GM21390 (cell line): ENCODE measurements around the gene CCDC14.
"Not testable (repeated sequence)": the region's sequence is repeated elsewhere in the genome, so short reads cannot be mapped to it uniquely, and the experiment has no call there.

Experiments
- ATAC-seq: cut with Tn5 transposase; IDR thresholded peaks from one replicate; pipeline ENCODE4 v1.9.1; 2021; ENCODE audit not compliant: unreplicated experiment

Gene CCDC14

GRCh38 chr3:123967260-123967659, 6.2 kb upstream of the CCDC14 start:
- not testable (repeated sequence) for ATAC-seq

GRCh38 chr3:123966799-123967198, 5.8 kb upstream of the CCDC14 start:
- not testable (repeated sequence) for ATAC-seq

GRCh38 chr3:123964793-123965192, 3.8 kb upstream of the CCDC14 start:
- ATAC-seq, result not testable (repeated sequence)

GRCh38 chr3:123961508-123961856, 453 bp upstream of the CCDC14 start:
- ATAC-seq, result no peak

- ATAC-seq, result peak; percentile 94
Measured at GRCh38 chr3:123953735-123954134, 7.3 kb downstream of the CCDC14 start.

GRCh38 chr3:123952844-123953520, 8.0 kb downstream of the CCDC14 start:
- no peak for ATAC-seq

- ATAC-seq, result no peak
Measured at GRCh38 chr3:123951522-123952447, 9.2 kb downstream of the CCDC14 start.

GRCh38 chr3:123949641-123950040, 11.4 kb downstream of the CCDC14 start:
- no peak for ATAC-seq

- no peak for ATAC-seq
Measured at GRCh38 chr3:123948449-123948848, 12.6 kb downstream of the CCDC14 start.

GRCh38 chr3:123947482-123947881, 13.5 kb downstream of the CCDC14 start:
- no peak for ATAC-seq

- ATAC-seq, result no peak
Measured at GRCh38 chr3:123941542-123941941, 19.5 kb downstream of the CCDC14 start.

GRCh38 chr3:123941121-123941520, 19.9 kb downstream of the CCDC14 start:
- no peak for ATAC-seq

GRCh38 chr3:123939706-123940105, 21.3 kb downstream of the CCDC14 start:
- no peak for ATAC-seq

- ATAC-seq, result no peak
Measured at GRCh38 chr3:123936400-123936799, 24.6 kb downstream of the CCDC14 start.

- ATAC-seq, result no peak
Measured at GRCh38 chr3:123935830-123936229, 25.2 kb downstream of the CCDC14 start.

- no peak for ATAC-seq
Measured at GRCh38 chr3:123934250-123934649, 26.8 kb downstream of the CCDC14 start.

GRCh38 chr3:123930445-123930844, 30.6 kb downstream of the CCDC14 start:
- ATAC-seq, result no peak

- ATAC-seq, result no peak
Measured at GRCh38 chr3:123929325-123929724, 31.7 kb downstream of the CCDC14 start.

- ATAC-seq, result no peak
Measured at GRCh38 chr3:123926396-123926795, 34.6 kb downstream of the CCDC14 start.

GRCh38 chr3:123920868-123921267, 40.2 kb downstream of the CCDC14 start:
- no peak for ATAC-seq

GRCh38 chr3:123920383-123920782, 40.6 kb downstream of the CCDC14 start:
- ATAC-seq, result no peak

GRCh38 chr3:123919353-123919752, 41.7 kb downstream of the CCDC14 start:
- no peak for ATAC-seq
